ENCODE measurements around the gene SH3RF3. TPM values are rescaled to one million over a fixed set of nuclear protein-coding genes. Genes with fewer than 3 reads are reported as not detected.

Gene SH3RF3
- total and polyA plus RNA-seq, 8 donors = 7.0 to 11.1 (median 8.3) TPM

- intact Hi-C loops (cut with DNase I) = no loop called here
- Histone ChIP-seq H3K9me3 (no peaks in the 10 kb centered on the region), H3K36me3 (no peaks in the 10 kb centered on the region), H3K27me3 (no peaks in the 10 kb centered on the region), H3K27ac (no peak overlapping the region), H3K4me1 (no peaks in the 10 kb centered on the region), H3K4me3 (no peak overlapping the region)
- no peak for TF ChIP-seq CTCF (IDR thresholded peaks at IDR 0.05)
- ATAC-seq (no peak), DNase-seq (no peak)
Observed at GRCh38 chr2:109083771-109084170, 45.2 kb upstream of the SH3RF3 start.

- ATAC-seq (no peak), DNase-seq (no peak)
- no peak overlapping the region for H3K27ac ChIP-seq
- H3K4me1 ChIP-seq = no peaks in the 10 kb centered on the region
- TF ChIP-seq CTCF (IDR thresholded peaks at IDR 0.05) = no peak
- intact Hi-C loops (cut with DNase I) = no loop called here
- H3K36me3 ChIP-seq = no peaks in the 10 kb centered on the region
- H3K27me3 ChIP-seq = no peaks in the 10 kb centered on the region
- no peak overlapping the region for H3K4me3 ChIP-seq
- no peaks in the 10 kb centered on the region for H3K9me3 ChIP-seq
Observed at GRCh38 chr2:109084341-109084740, 44.7 kb upstream of the SH3RF3 start.

DNA sequence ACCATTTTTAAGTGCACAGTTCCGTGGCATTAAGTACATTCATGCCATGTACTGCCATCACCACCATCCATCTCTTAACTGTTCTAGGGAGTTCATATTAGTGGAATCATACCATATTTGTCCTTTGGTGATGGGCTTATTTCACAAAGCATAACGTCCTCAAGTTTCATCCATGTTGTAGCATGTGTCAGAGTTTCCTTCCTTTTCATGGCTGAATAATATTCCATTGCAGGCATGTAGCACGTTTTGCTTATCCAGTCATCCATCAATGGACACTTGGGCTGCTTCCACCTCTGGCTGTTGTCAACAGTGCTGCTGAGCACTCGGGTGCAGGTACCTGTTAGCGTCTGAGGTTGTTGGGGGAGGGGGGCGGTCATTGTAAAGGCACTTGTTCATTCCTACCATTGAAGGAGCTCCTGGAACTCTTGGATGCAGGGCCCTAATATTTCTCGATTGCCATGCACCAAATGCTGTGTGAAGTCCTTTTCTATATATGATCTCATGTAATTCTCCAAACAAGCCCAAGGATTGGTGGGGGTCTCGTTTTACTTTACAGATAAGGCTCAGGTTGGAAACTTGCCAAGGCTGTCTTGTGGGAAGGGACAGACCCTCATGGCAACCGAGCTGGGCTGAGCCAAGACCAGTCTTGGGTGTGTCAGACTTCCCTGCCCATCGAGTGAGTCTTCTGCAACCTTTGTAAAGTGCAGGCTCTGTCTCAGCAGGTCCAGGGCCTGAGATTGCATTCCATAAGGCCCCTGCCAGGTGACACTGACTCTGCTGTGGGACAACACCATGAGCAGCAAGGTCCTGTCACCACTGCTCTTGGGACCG lies 42.9 kb upstream of the SH3RF3 start:
- Histone ChIP-seq H3K27ac (no peak overlapping the region), H3K36me3 (no peaks in the 10 kb centered on the region), H3K27me3 (no peaks in the 10 kb centered on the region), H3K4me3 (no peak overlapping the region), H3K4me1 (no peaks in the 10 kb centered on the region), H3K9me3 (no peaks in the 10 kb centered on the region)
- DNase-seq = no peak
- ATAC-seq = no peak
- no peak for TF ChIP-seq CTCF (IDR thresholded peaks at IDR 0.05)
- intact Hi-C loops (cut with DNase I) = no loop called here

GRCh38 chr2:109086743-109087020 lies 42.3 kb upstream of the SH3RF3 start:
- intact Hi-C loops (cut with DNase I) = no loop called here
- no peaks in the 10 kb centered on the region for H3K4me1 ChIP-seq
- no peak overlapping the region for H3K27ac ChIP-seq
- H3K36me3 ChIP-seq = no peaks in the 10 kb centered on the region
- ATAC-seq = no peak
- H3K9me3 ChIP-seq = no peaks in the 10 kb centered on the region
- DNase-seq = no peak
- H3K27me3 ChIP-seq = no peaks in the 10 kb centered on the region
- H3K4me3 ChIP-seq = no peak overlapping the region
- TF ChIP-seq CTCF (IDR thresholded peaks at IDR 0.05) = no peak

- ATAC-seq (no peak), DNase-seq (no peak)
- Histone ChIP-seq H3K27me3 (no peaks in the 10 kb centered on the region), H3K27ac (no peak overlapping the region), H3K4me1 (no peaks in the 10 kb centered on the region), H3K36me3 (no peaks in the 10 kb centered on the region), H3K4me3 (no peak overlapping the region), H3K9me3 (no peaks in the 10 kb centered on the region)
- no peak for TF ChIP-seq CTCF (IDR thresholded peaks at IDR 0.05)
- intact Hi-C loops (cut with DNase I) = no loop called here
Observed at GRCh38 chr2:109087055-109087663, 41.8 kb upstream of the SH3RF3 start.
